HG03095 (cell line): ENCODE measurements around the gene GRID1.

Source experiments
- ATAC-seq: cut with Tn5 transposase; IDR thresholded peaks from one replicate; pipeline ENCODE4 v1.9.1; 2021; ENCODE audit warnings: moderate library complexity; ENCODE audit not compliant: unreplicated experiment

The GRID1 gene

DNA sequence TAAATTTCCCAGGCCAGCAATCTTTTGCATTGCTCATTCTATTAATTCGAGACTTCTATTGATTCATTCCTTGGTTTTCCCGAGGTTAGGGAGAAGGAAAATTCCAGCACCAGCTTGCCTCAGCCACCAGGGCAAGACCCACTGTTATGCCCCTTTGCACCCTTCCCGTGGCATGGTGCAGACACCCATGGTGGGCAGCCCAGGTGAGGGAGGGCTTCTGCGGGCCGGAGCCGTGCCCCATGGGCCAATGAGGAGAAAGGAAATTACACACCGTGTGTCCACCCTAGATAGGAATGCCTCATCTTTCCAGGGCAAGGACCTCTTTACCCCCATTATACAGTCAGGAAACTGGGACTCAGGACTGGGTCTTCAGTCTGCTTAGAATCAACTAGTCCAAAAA lies 4.5 kb upstream of the GRID1 start:
- no peak for ATAC-seq

GRCh38 chr10:86370006-86370585 lies 3.5 kb upstream of the GRID1 start:
- ATAC-seq: no peak

DNA sequence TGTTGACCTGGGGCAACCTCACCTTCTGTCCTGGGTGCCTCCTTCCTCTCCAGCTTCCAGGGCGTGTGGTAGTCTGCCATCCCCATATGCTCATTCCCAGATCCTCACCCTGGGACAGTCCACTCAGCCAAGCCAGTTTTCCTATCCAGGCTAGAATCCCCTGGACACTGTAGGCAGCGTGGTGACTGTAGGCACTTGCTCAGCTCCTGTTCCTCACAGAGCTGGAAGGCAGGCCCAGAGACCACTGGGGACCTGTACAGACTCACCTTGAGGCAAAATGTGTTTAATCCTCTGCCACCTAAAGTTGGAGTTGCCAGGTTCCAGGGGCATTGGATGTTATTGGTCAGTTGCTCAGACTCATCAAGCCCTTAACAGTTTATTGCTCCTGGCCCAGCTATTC lies 2.4 kb upstream of the GRID1 start:
- ATAC-seq: no peak

DNA sequence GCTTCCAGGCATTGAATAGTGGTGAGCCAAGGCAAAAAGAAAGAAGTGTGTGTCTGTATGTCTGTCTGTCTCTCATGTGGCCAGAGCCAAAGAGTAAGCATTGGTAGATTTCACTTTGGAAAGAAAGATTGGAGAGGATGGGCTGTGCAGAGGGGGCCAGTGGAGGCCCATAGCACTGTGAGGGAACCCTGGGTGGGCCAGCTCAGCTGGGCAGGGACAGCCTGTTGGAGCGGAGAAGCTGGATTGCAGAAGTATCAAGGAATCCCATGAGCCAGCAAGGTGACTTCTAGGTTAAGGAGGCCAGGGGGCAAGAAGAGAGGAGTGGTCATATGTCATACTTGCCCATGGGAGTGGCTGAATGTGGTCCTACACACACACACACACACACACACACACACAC lies 1.5 kb upstream of the GRID1 start:
- ATAC-seq: no peak

- no peak for ATAC-seq
These were observed 757 bp upstream of the GRID1 start for GRCh38 chr10:86367152-86367951.

DNA sequence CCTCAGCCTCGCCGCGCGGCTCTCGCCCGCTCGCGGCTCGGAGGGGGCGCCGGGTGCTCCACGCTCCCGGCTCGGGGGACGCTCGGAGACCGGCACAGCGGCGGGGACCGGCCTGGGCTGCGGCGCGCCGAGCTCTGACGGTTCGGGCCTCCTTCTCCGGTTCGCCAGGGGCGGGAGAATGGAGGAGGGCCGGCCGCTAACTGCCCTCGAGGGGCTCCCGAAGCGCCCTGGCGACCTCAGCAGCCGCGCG lies 232 bp upstream of the GRID1 start:
- ATAC-seq: no peak

GRCh38 chr10:86365346-86366032 lies 1.1 kb downstream of the GRID1 start:
- ATAC-seq: no peak

- no peak for ATAC-seq
These were observed 1.9 kb downstream of the GRID1 start for GRCh38 chr10:86364491-86365345.

DNA sequence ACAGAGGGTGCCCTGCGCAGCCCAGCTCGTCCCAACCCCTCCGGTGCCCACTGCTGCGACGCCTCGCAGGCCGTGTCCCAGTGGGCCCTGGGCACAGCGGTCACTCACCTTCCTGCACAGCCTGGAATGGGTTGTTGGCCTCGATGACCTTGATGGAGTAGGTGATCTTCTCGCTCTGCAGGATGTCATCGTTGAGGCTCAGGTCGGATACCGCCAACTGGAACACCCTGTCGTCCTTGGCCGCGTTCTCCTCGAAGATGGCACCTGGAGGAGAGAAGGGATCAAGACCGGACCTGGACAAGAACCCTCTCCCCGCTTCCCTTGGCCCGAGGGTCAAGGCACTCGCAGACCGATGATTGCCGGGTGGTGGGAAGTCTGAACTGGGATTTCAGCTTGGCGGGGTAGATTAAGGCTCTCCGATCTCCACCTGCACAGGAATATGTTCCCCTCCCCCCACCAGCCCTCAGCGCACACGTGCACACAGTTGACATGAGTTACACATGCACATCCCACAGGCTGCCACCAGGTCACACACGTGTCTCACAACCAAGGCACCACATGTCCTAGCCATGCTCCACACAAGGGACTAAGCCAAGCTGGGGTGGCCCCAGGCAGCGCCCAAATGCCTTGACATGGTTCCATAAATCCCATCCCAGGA lies 2.6 kb downstream of the GRID1 start:
- ATAC-seq: no peak

DNA sequence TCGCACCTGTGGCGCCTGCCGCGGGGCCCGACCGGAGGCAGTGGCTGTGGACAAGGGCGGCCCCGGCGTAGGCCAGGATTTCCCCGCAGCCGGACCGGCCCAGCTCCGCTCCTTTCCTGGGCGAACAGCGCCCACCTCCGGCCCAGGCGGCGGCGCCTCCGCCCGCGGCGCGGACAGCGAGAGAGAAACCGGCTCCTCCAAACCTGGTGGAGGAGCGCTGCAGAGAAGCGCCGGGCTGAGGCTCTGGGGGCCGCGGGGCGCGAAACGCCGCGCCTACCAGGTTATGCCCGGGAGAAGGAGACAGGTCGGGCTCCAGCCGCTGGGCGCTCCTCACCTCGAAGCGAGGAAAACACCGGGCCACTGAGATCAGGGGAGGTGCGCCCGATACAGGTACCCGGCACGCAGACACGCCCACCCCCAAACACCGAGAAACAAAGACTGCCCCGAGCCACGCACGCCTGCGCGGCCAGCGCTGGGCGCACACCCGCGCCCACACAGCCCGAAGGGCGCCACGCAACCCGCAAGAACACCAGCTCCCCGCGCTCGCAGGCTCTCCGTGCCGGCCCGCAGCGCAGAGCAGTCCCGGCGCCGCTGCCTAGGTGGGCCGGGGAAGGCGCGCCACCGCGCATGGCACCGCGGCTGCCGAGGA lies 3.3 kb downstream of the GRID1 start:
- no peak for ATAC-seq

GRCh38 chr10:86362586-86363183 lies 3.9 kb downstream of the GRID1 start:
- ATAC-seq: no peak

GRCh38 chr10:86362129-86362527 lies 4.5 kb downstream of the GRID1 start:
- no peak for ATAC-seq

DNA sequence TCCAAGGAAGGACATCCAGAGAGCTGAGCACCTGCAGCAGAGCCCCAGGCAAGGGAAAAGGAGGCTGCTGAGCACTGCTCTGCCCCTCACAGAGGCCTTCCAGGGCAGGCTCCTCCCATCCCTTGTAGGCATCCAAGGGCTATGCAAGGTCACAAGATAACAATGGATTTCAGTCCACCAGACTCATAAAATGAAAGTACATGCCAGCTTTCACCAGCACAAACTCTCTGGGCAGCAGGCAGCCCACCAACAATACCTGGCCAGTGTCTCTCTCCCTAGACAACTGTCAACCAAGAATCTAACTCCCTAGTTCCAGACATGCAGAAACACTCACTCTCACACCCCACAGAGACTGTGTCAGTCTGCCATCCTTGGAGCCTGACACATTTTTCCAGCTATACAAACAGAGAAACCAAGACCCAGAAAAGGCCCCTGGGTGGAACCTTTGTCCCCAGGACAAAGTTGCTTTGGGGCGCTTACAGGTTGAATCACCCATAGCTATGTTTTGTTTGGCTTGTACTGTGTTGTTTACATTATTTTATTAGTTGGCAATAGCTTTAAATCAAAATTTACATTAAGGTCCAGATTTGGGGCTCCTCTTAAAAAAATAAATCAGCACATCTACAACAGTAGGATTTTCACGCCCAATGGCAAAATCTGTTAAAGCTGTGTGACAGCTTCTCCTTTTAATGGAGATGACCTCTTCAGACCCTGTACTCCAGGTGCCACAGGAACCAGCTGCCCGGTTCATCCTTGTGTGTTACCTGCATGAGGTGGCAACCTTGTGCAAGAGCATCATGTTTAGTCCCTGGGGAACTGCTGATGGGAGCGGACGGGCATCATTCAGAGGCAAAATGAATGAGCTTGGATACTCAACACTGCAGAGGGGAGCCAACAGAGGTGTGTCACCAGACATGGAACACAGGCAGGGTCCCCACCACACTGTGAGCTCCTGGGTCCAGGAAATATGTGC lies 5.2 kb downstream of the GRID1 start:
- ATAC-seq: no peak

DNA sequence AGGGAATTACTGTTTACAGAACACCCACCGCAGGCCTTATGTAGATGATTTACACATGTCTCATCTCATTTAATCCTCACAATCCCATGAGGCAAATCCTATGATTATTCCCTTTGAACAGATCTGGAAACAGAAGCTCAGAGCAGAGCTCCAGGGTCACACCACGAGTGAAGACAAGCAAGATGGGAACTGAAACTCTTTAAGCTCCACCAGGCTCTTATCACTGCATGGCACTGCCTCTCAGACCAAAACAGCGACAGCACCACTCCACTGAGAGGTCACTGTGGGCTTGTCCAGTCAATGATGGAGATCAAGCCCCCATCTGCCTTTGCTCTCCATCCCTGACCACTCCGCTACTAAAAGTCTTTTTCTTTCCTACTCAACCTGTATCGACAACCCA lies 5.9 kb downstream of the GRID1 start:
- ATAC-seq: no peak

GRCh38 chr10:86359954-86360353 lies 6.6 kb downstream of the GRID1 start:
- no peak for ATAC-seq

DNA sequence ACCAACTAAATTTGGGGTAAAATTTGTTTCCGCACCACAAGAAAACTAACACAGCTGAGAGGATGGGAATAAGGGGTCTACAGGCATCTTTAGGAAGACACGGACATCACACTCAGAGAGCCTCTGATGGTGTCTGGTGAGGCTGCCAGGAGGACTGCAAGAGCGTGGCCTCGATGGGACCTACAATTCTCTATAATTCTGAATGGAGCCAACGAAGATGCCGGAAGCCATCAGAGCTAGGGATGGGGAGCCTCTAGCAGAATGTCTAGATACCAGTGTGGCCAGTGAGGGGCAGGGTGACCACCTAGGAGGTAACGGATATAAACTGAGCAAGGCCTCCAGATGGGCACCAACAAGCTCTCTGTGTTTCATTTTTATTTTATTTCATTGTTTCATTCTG lies 7.5 kb downstream of the GRID1 start:
- ATAC-seq: no peak

DNA sequence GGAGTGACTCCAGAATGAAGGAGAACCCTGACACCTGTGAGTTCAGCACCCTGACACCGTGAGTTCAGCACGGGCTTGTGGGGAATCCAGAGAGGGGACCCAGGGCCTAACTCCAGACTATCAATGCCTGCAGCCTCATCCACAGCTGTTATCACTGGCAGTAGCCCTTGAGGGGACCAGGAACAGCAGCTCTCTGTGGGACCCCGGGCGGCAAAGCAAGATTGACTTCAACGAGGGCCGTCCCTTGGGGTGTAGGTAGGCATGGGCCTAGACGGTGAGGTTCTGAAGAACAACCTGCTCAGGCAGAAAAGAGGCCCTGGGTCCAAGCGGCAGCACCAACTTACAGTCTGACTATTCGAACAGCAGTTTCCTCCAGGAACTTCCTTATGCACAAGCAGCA lies 8.9 kb downstream of the GRID1 start:
- ATAC-seq: no peak

GRCh38 chr10:86357041-86357440 lies 9.6 kb downstream of the GRID1 start:
- no peak for ATAC-seq

GRCh38 chr10:86356296-86356695 lies 10.3 kb downstream of the GRID1 start:
- ATAC-seq: no peak
